UCSD-AML1 (cell line): Measurements from ENCODE around the gene PIK3CG.
"Not testable (repeated sequence)": the region's sequence is repeated elsewhere in the genome, so short reads cannot be mapped to it uniquely, and the experiment has no call there.

ENCODE experiments used
- DNase-seq: peaks from one replicate; lab custom pipeline; 2025; ENCODE audit not compliant: unreplicated experiment; lab: John Stamatoyannopoulos, UW

PIK3CG gene

DNA sequence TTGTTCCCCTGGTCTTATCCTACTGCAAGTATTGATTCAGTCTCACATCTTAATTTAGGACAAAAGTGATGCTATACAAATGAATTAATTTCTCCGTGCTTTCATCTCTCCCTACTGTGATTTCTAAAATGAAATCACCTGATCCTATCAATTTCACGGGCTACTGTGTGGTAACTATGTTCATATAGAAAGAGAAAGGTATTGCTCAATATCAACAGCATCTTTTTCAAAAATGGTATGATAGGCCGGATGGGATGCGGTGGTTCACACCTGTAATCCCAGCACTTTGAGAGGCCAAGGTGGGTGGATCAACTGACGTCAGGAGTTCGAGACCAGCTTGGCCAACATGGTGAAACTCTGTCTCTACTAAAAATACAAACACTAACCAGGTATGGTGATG is 71.2 kb downstream of the PIK3CG start:
- no peak for DNase-seq

DNA sequence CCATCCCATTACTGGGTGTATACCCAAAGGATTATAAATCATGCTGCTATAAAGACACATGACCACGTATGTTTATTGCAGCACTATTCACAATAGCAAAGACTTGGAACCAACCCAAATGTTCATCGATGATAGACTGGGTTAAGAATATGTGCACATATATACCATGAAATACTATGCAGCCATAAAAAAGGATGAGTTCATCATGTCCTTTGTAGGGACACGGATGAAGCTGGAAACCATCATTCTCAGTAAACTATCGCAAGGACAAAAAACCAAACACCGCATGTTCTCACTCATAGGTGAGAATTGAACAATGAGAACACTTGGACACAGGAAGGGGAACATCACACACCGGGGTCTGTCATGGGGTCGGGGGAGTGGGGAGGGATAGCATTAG is 73.0 kb downstream of the PIK3CG start:
- not testable (repeated sequence) for DNase-seq

- no peak for DNase-seq
Observed at GRCh38 chr7:106938803-106939202, 73.7 kb downstream of the PIK3CG start.

DNA sequence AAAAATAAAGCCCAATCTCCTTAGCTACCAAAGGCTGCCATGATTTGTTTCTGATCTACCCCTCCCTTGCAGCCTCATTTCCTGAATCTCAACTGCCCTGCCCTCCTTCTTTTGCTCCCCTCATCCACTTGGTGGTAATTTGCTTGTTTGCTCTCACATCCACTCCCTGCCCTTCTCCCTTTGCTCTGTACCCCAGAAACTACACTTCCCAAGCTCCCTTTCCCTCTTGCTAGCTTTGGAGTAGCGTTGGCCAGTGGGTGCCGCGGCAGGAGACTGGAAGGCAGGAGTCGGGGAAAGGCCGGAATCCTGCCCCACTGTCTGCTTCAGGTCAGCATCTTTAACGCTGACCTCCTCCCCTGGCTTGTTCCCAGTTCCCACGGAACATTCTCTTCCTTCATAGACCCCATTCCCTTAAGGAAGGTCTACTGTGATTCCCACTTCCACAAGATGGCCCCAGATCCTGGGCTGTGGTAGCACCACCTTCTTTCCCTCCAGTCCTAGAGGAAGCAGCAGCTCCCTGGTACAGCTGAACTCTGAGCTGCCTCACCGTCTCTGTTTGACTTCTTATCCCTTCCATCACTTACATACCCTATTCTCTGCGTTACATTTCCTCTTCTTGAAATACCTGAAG is 79.1 kb downstream of the PIK3CG start:
- DNase-seq, result no peak

DNA sequence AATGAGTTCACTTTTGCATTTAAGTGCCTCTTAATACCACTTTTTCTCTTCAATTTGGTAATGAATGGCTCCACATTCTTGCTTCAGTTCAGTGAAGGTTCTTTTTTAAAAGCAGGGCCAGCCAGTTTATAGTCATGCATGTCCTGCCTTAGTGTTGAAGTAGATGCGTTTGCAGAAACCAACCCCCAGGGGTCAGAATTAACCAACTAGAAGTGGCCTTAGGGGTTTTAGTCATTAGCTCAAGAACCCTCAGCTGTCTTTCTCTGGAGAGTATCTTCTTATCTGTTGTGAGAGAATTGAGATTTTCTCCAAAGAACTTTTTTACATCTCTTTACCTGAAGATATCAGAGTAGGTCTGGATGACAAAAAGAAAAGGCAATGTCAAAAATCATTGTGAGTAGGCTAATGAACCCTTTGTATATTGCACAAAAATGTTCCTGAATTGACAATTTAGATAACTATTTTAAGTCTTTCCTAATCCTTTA is 82.2 kb downstream of the PIK3CG start:
- peak; percentile 6 for DNase-seq

GRCh38 chr7:106952001-106952657 is 87.0 kb downstream of the PIK3CG start:
- no peak for DNase-seq

GRCh38 chr7:106952658-106953231 is 87.7 kb downstream of the PIK3CG start:
- DNase-seq, result peak; percentile 12

DNA sequence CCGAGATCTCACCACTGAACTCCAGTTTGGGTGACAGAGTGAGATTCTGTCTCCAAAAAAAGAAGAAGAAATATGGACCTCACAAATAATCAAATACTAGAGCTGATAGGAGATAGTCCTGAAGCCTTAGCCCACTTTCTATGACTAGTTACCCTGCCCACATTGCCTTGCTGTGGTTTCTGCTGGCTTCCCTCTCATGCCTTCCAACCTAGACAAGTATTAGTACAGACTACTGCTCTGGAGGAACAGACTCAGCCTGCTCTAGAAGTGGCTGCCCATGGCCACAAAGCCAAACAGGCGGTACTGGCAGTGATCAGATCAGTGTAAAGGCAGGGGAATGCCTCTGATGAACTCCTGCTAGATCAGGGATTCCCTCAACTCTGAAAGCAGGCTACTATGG is 89.8 kb downstream of the PIK3CG start:
- no peak for DNase-seq

- not testable (repeated sequence) for DNase-seq
Observed at GRCh38 chr7:106955857-106956256, 90.8 kb downstream of the PIK3CG start.
